ENCODE measurements around the gene PPP1R27. TPM values are rescaled to one million over a fixed set of nuclear protein-coding genes. Genes with fewer than 3 reads are reported as not detected.

Gene PPP1R27
- total and polyA plus RNA-seq, 2 donors (not counting 3 experiments of a cell fraction or from before 2014, with no cell fraction given), result not detected

DNA sequence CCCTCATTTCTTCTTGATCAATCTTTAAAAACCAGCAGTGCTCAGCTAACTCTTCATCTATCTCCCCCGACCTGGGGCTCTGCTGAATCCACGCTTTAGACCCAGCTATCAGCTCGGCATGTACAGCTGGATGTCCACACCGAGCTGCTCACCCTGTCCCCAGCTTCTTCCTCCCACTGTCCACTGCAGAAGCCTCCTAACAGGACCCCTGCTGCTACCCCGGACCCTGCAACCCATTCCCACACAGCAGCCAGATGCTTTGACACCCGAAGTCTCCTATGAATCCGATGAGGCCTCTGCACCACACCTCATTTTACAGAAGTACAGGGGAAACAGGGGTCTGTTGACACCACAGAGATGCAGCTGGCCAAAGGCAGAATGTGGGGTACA lies 17.1 kb downstream of the PPP1R27 start:
- BruUV-seq (replicated peaks), result no TSS peak
- no peaks in the 10 kb centered on the region for H3K9me1 ChIP-seq (replicated peaks; ENCODE audit: control insufficient read depth, extremely low read depth, insufficient read depth, low read length)
- H3K27ac ChIP-seq (ENCODE audit: insufficient read depth, low read depth, low read length), result no peak overlapping the region
- intact Hi-C loops (cut with micrococcal nuclease) (no loop called here), dilution Hi-C loops (cut with MboI; ENCODE audit: extremely low pct_ligation_motif_present, low sequenced_read_pairs) (no loop called here)
- no peak overlapping the region for H3K4me2 ChIP-seq (ENCODE audit: insufficient read depth, low read length)
- H3K9me3 ChIP-seq (replicated peaks; ENCODE audit: control insufficient read depth, insufficient read depth, low read length), result no peaks in the 10 kb centered on the region
- POLR2A ChIA-PET, result no interaction called here
- CTCF ChIA-PET, result interaction anchor here (0.8 kb wide), 1 partner anchor 83 kb away, joined by 3 read pairs; no protein-coding TSS in a partner anchor
- no peak overlapping the region for H2AFZ ChIP-seq (ENCODE audit: low read depth, low read length)
- no peaks in the 10 kb centered on the region for H3K4me1 ChIP-seq (ENCODE audit: control insufficient read depth, extremely low read depth, insufficient read depth, low read length)
- H3K9ac ChIP-seq (replicated peaks; ENCODE audit: extremely low read depth, insufficient read depth, low read length), result no peak overlapping the region
- H3K79me2 ChIP-seq (ENCODE audit: control insufficient read depth, insufficient read depth, low read length), result no peaks in the 10 kb centered on the region
- H3K36me3 ChIP-seq (ENCODE audit: control insufficient read depth in 2 of 2, extremely low read depth in 1 of 2, insufficient read depth in 2 of 2, low read length in 2 of 2), result no peaks in the 10 kb centered on the region
- H3K27me3 ChIP-seq (ENCODE audit: control insufficient read depth in 2 of 2, insufficient read depth in 2 of 2, low read length in 2 of 2), result peaks cover 0 to 2% of the 10 kb centered on the region in 2 experiments
- FAIRE-seq (no peak), DNase-seq (ENCODE audit: low read depth, low spot score) (no peak)
- TF ChIP-seq FOS (IDR thresholded peaks at IDR 0.05; ENCODE audit: borderline replicate concordance, insufficient read depth, low read length) (no peak), MYC (IDR thresholded peaks at IDR 0.05; ENCODE audit: low read depth, low read length) (no peak), GATA2 (IDR thresholded peaks at IDR 0.05; ENCODE audit: insufficient read depth, insufficient read length, low read depth, low read length) (no peak), JUN (IDR thresholded peaks at IDR 0.05; ENCODE audit: borderline replicate concordance, insufficient read depth, insufficient read length, low read depth) (no peak), POLR2AphosphoS5 (IDR thresholded peaks at IDR 0.05; ENCODE audit: insufficient read depth, low read depth, low read length) (no peak), EZH2 (IDR thresholded peaks at IDR 0.05; ENCODE audit: borderline replicate concordance, low read depth, low read length, severe bottlenecking) (no peak), CTCF (IDR thresholded peaks at IDR 0.05; ENCODE audit: extremely low read depth in 1 of 2, insufficient read depth in 1 of 2, low read depth in 1 of 2, low read length in 2 of 2) (no peak), POLR2A (IDR thresholded peaks at IDR 0.05; ENCODE audit: low read depth, low read length) (no peak)
- TF ChIP-seq, protein P1, sequence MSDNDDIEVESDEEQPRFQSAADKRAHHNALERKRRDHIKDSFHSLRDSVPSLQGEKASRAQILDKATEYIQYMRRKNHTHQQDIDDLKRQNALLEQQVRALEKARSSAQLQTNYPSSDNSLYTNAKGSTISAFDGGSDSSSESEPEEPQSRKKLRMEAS (IDR thresholded peaks at IDR 0.05; ENCODE audit: insufficient read depth, insufficient read length), result no peak
- H4K20me1 ChIP-seq (replicated peaks; ENCODE audit: control insufficient read depth, extremely low read depth, insufficient read depth, low read length), result no peaks in the 10 kb centered on the region
- H3K4me3 ChIP-seq (replicated peaks in 1 of 3; ENCODE audit: insufficient read depth in 1 of 3, low read depth in 1 of 3, low read length in 3 of 3), result no peak overlapping the region

Measured in endothelial cell of umbilical vein (primary cell).